Measurements from ENCODE around the gene PFDN6.
"Not testable (repeated sequence)": the region's sequence is repeated elsewhere in the genome, so short reads cannot be mapped to it uniquely, and the experiment has no call there.

Gene PFDN6

GRCh38 chr6:33259032-33259431, 30.4 kb upstream of the PFDN6 start:
- H3K4me3 Mint-ChIP-seq = no peak overlapping the region
- peaks cover 58% of the 10 kb centered on the region for H3K36me3 Mint-ChIP-seq (ENCODE audit: insufficient read depth)
- peaks cover 7% of the 10 kb centered on the region for H3K4me1 Mint-ChIP-seq
- H3K9me3 Mint-ChIP-seq = no peaks in the 10 kb centered on the region
- no peaks in the 10 kb centered on the region for H3K27me3 Mint-ChIP-seq
- DNase-seq (ENCODE audit: low spot score in 2 of 2) (no peak), ATAC-seq (replicated peaks; ENCODE audit: extremely low read depth, poor library complexity, severe bottlenecking) (no peak)
- H3K27ac Mint-ChIP-seq (ENCODE audit: low read depth) = no peak overlapping the region

GRCh38 chr6:33262490-33262889, 26.9 kb upstream of the PFDN6 start:
- not testable (repeated sequence) for H3K27ac Mint-ChIP-seq (ENCODE audit: low read depth); DNase-seq (ENCODE audit: low spot score in 2 of 2); H3K9me3 Mint-ChIP-seq; H3K4me3 Mint-ChIP-seq; H3K27me3 Mint-ChIP-seq; ATAC-seq (replicated peaks; ENCODE audit: extremely low read depth, poor library complexity, severe bottlenecking); H3K4me1 Mint-ChIP-seq
- peaks cover 67% of the 10 kb centered on the region for H3K36me3 Mint-ChIP-seq (ENCODE audit: insufficient read depth)

GRCh38 chr6:33264015-33264414, 25.4 kb upstream of the PFDN6 start:
- Mint-ChIP-seq H3K4me3 (no peak overlapping the region), H3K27ac (ENCODE audit: low read depth) (no peak overlapping the region), H3K9me3 (no peaks in the 10 kb centered on the region), H3K36me3 (ENCODE audit: insufficient read depth) (peaks cover 70% of the 10 kb centered on the region), H3K4me1 (peaks cover 14% of the 10 kb centered on the region), H3K27me3 (no peaks in the 10 kb centered on the region)
- DNase-seq (ENCODE audit: low spot score in 2 of 2) = no peak
- no peak for ATAC-seq (replicated peaks; ENCODE audit: extremely low read depth, poor library complexity, severe bottlenecking)

GRCh38 chr6:33271117-33271467, 18.3 kb upstream of the PFDN6 start:
- Mint-ChIP-seq H3K9me3 (no peaks in the 10 kb centered on the region), H3K4me1 (peaks cover 52% of the 10 kb centered on the region), H3K4me3 (peak overlapping the region; percentile 98), H3K36me3 (ENCODE audit: insufficient read depth) (peaks cover 56% of the 10 kb centered on the region), H3K27me3 (no peaks in the 10 kb centered on the region), H3K27ac (ENCODE audit: low read depth) (peak overlapping the region; percentile 98)
- ATAC-seq (replicated peaks; ENCODE audit: extremely low read depth, poor library complexity, severe bottlenecking) (peak; percentile 50), DNase-seq (ENCODE audit: low spot score in 2 of 2) (no peak)

- H3K4me1 Mint-ChIP-seq = peaks cover 58% of the 10 kb centered on the region
- no peaks in the 10 kb centered on the region for H3K9me3 Mint-ChIP-seq
- H3K27me3 Mint-ChIP-seq = no peaks in the 10 kb centered on the region
- peak within 1 kb of the TSS; percentile 98 for H3K27ac Mint-ChIP-seq (ENCODE audit: low read depth)
- ATAC-seq (replicated peaks; ENCODE audit: extremely low read depth, poor library complexity, severe bottlenecking) (peak; percentile 93), DNase-seq (ENCODE audit: low spot score in 2 of 2) (peak; percentile 85 to 94)
- H3K36me3 Mint-ChIP-seq (ENCODE audit: insufficient read depth) = peaks cover 55% of the 10 kb centered on the region
- peak within 1 kb of the TSS; percentile 98 for H3K4me3 Mint-ChIP-seq
Measured at GRCh38 chr6:33271468-33272274, 17.7 kb upstream of the PFDN6 start, which contains the start of the genes RPS18 and VPS52. Gene RPS18 (plus strand): TSS chr6:33272075. CDS start chr6:33272120, 45 bp downstream. Gene VPS52 (minus strand): TSS chr6:33271876. CDS start chr6:33271675, 201 bp downstream.

GRCh38 chr6:33272275-33273128, 16.9 kb upstream of the PFDN6 start:
- no peaks in the 10 kb centered on the region for H3K9me3 Mint-ChIP-seq
- ATAC-seq (replicated peaks; ENCODE audit: extremely low read depth, poor library complexity, severe bottlenecking) (no peak), DNase-seq (ENCODE audit: low spot score in 2 of 2) (no peak)
- H3K36me3 Mint-ChIP-seq (ENCODE audit: insufficient read depth) = peaks cover 54% of the 10 kb centered on the region
- peak overlapping the region; percentile 98 for H3K27ac Mint-ChIP-seq (ENCODE audit: low read depth)
- H3K4me3 Mint-ChIP-seq = peak overlapping the region; percentile 98
- H3K4me1 Mint-ChIP-seq = peaks cover 62% of the 10 kb centered on the region
- H3K27me3 Mint-ChIP-seq = no peaks in the 10 kb centered on the region

- Mint-ChIP-seq H3K27me3 (no peaks in the 10 kb centered on the region), H3K4me1 (peaks cover 70% of the 10 kb centered on the region), H3K9me3 (no peaks in the 10 kb centered on the region), H3K27ac (ENCODE audit: low read depth) (peak overlapping the region; percentile 98), H3K36me3 (ENCODE audit: insufficient read depth) (peaks cover 52% of the 10 kb centered on the region), H3K4me3 (peak overlapping the region; percentile 98)
- DNase-seq (ENCODE audit: low spot score in 2 of 2) (no peak), ATAC-seq (replicated peaks; ENCODE audit: extremely low read depth, poor library complexity, severe bottlenecking) (no peak)
Measured at GRCh38 chr6:33273129-33273923, 16.1 kb upstream of the PFDN6 start.

GRCh38 chr6:33273924-33274902, 15.2 kb upstream of the PFDN6 start:
- Mint-ChIP-seq H3K36me3 (ENCODE audit: insufficient read depth) (peaks cover 49% of the 10 kb centered on the region), H3K27me3 (no peaks in the 10 kb centered on the region), H3K4me3 (peak overlapping the region; percentile 98), H3K4me1 (peaks cover 73% of the 10 kb centered on the region), H3K9me3 (no peaks in the 10 kb centered on the region), H3K27ac (ENCODE audit: low read depth) (peak overlapping the region; percentile 80)
- DNase-seq (ENCODE audit: low spot score in 2 of 2) = no peak
- no peak for ATAC-seq (replicated peaks; ENCODE audit: extremely low read depth, poor library complexity, severe bottlenecking)

GRCh38 chr6:33275795-33276580, 13.4 kb upstream of the PFDN6 start:
- not testable (repeated sequence) for ATAC-seq (replicated peaks; ENCODE audit: extremely low read depth, poor library complexity, severe bottlenecking); H3K9me3 Mint-ChIP-seq; DNase-seq (ENCODE audit: low spot score in 2 of 2); H3K27me3 Mint-ChIP-seq
- peak overlapping the region; percentile 92 for H3K27ac Mint-ChIP-seq (ENCODE audit: low read depth)
- peaks cover 73% of the 10 kb centered on the region for H3K4me1 Mint-ChIP-seq
- H3K36me3 Mint-ChIP-seq (ENCODE audit: insufficient read depth) = peaks cover 55% of the 10 kb centered on the region
- H3K4me3 Mint-ChIP-seq = peak overlapping the region; percentile 86

GRCh38 chr6:33276581-33276863, 12.9 kb upstream of the PFDN6 start:
- ATAC-seq (replicated peaks; ENCODE audit: extremely low read depth, poor library complexity, severe bottlenecking) = no peak
- peaks cover 50% of the 10 kb centered on the region for H3K36me3 Mint-ChIP-seq (ENCODE audit: insufficient read depth)
- H3K4me1 Mint-ChIP-seq = peaks cover 73% of the 10 kb centered on the region

More at GRCh38 chr6:33276581-33276863, 12.9 kb upstream of the PFDN6 start:
- Mint-ChIP-seq H3K27me3 (no peaks in the 10 kb centered on the region), H3K4me3 (peak overlapping the region; percentile 86), H3K27ac (ENCODE audit: low read depth) (peak overlapping the region; percentile 92), H3K9me3 (no peaks in the 10 kb centered on the region)
- DNase-seq (ENCODE audit: low spot score in 2 of 2) = no peak

All from central memory CD8-positive, alpha-beta T cell (primary cell).